SK-N-SH treated with all-trans-retinoic acid at 6 μM for 48 hours (cell line): ENCODE results near the gene GRK6.

ENCODE experiments used
- ATAC-seq: fragments of 200-7000 bp; cut with Tn5 transposase; 3 replicates; pipeline ENCODE4 v1.9.1; 2020; ENCODE audit warnings: mild to moderate bottlenecking, moderate library complexity
- BACH2 ChIP-seq: fragments of 250-450 bp; sonication (Bioruptor Pico); IDR thresholded peaks from 2 replicates; pipeline ENCODE4 v1.9.0; 2021; ENCODE audit warnings: mild to moderate bottlenecking, borderline replicate concordance
- CSDC2 ChIP-seq: fragments of 250-450 bp; sonication (Bioruptor Pico); IDR thresholded peaks from 2 replicates; pipeline ENCODE4 v1.5.0; 2020; ENCODE audit warnings: mild to moderate bottlenecking, moderate library complexity
- ESRRG ChIP-seq: fragments of 250-450 bp; sonication (Bioruptor Pico); IDR thresholded peaks from 2 replicates; pipeline ENCODE4 v1.6.1; 2021; ENCODE audit warnings: mild to moderate bottlenecking
- GLIS3 ChIP-seq: fragments of 250-450 bp; sonication (Bioruptor Pico); IDR thresholded peaks from 2 replicates; pipeline ENCODE4 v1.5.0; 2020; ENCODE audit warnings: mild to moderate bottlenecking, moderate library complexity
- ISL1 ChIP-seq: fragments of 250-450 bp; sonication (Bioruptor Pico); IDR thresholded peaks from 2 replicates; pipeline ENCODE4 v2.1.2; 2022; ENCODE audit warnings: mild to moderate bottlenecking, moderate library complexity
- OSR1 ChIP-seq: fragments of 250-450 bp; sonication (Bioruptor Pico); IDR thresholded peaks from 2 replicates; pipeline ENCODE4 v1.8.0; 2022; ENCODE audit warnings: moderate library complexity, mild to moderate bottlenecking, inconsistent platforms
- PPARA ChIP-seq: fragments of 250-450 bp; sonication (Bioruptor Pico); IDR thresholded peaks from 2 replicates; pipeline ENCODE4 v1.5.0; 2020; ENCODE audit warnings: mild to moderate bottlenecking, borderline replicate concordance
- RARB ChIP-seq: fragments of 250-450 bp; sonication (Bioruptor Pico); IDR thresholded peaks from 2 replicates; pipeline ENCODE4 v1.8.0; 2021; ENCODE audit warnings: mild to moderate bottlenecking, moderate library complexity
- SNAI2 ChIP-seq: fragments of 250-450 bp; sonication (Bioruptor Pico); IDR thresholded peaks from 2 replicates; pipeline ENCODE4 v1.5.0; 2020; ENCODE audit warnings: mild to moderate bottlenecking, moderate library complexity
- TCF4 ChIP-seq: fragments of 250-450 bp; sonication (Bioruptor Pico); IDR thresholded peaks from 2 replicates; pipeline ENCODE4 v1.8.0; 2021; ENCODE audit warnings: mild to moderate bottlenecking, moderate library complexity, borderline replicate concordance
- TOX ChIP-seq: fragments of 250-450 bp; sonication (Bioruptor Pico); IDR thresholded peaks from 2 replicates; pipeline ENCODE4 v1.8.0; 2021; ENCODE audit warnings: mild to moderate bottlenecking, moderate library complexity, borderline replicate concordance
- ZC3H10 ChIP-seq: fragments of 250-450 bp; sonication (Bioruptor Pico); IDR thresholded peaks from 2 replicates; pipeline ENCODE4 v1.5.1; 2021; ENCODE audit warnings: mild to moderate bottlenecking, moderate library complexity
- ZFP3 ChIP-seq: fragments of 250-450 bp; sonication (Bioruptor Pico); IDR thresholded peaks from 2 replicates; pipeline ENCODE4 v1.5.0; 2020; ENCODE audit warnings: mild to moderate bottlenecking, moderate library complexity
- ZNF565 ChIP-seq: fragments of 450-650 bp; formaldehyde crosslinking; conservative IDR thresholded peaks from 2 replicates; pipeline ENCODE4 v1.5.0; 2020; ENCODE audit warnings: low read depth, mild to moderate bottlenecking, moderate library complexity
- ZNF70 ChIP-seq: fragments of 450-650 bp; formaldehyde crosslinking; IDR thresholded peaks from 2 replicates; pipeline ENCODE4 v1.5.0; 2020; ENCODE audit warnings: mild to moderate bottlenecking, moderate library complexity
- ZNF8 ChIP-seq: fragments of 450-650 bp; formaldehyde crosslinking; IDR thresholded peaks from 2 replicates; pipeline ENCODE4 v1.5.0; 2020; ENCODE audit warnings: mild to moderate bottlenecking, moderate library complexity
- TF ChIP-seq, protein P1 (sequence below): fragments of 250-450 bp; sonication (Bioruptor Pico); IDR thresholded peaks from 2 replicates; pipeline ENCODE4 v1.8.0; 2021; ENCODE audit warnings: low read depth, mild to moderate bottlenecking, moderate library complexity, borderline replicate concordance
- TF ChIP-seq, protein P2 (sequence below): fragments of 250-450 bp; sonication (Bioruptor Pico); IDR thresholded peaks from 2 replicates; pipeline ENCODE4 v1.5.1; 2020; ENCODE audit warnings: low read depth, mild to moderate bottlenecking, moderate library complexity
- TF ChIP-seq, protein P3 (sequence below): fragments of 250-450 bp; sonication (Bioruptor Pico); IDR thresholded peaks from 2 replicates; pipeline ENCODE4 v1.5.1; 2021; ENCODE audit warnings: mild to moderate bottlenecking, moderate library complexity
- TF ChIP-seq, protein P4 (sequence below): fragments of 250-450 bp; sonication (Bioruptor Pico); IDR thresholded peaks from 2 replicates; pipeline ENCODE4 v1.8.0; 2020; ENCODE audit warnings: mild to moderate bottlenecking, moderate library complexity, borderline replicate concordance

Gene GRK6

DNA sequence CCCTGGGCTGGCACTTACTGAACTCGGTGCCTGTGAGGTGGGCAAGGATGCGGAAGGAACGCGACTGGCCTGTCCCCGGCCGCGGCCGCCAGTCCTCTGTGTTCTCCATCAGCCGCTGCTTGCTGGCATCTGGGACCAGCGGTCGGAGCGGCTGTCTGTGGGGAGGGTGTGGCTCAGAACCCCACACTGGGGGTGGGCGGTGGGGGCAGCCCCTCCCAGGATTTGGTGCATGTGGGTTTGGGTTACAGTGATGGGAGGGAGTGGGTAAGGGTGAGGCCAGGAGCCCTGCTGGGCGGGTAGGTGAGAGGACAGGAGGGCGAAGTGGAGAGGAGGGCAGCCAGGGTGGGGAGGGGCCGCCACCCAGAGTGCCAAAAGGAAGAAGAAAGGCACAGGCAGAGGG lies 64.5 kb downstream of the GRK6 start:
- TF ChIP-seq ISL1 (CRISPR knock-in tag): no peak
- TF ChIP-seq ESRRG (CRISPR knock-in tag): no peak
- TF ChIP-seq OSR1 (CRISPR knock-in tag): no peak
- TF ChIP-seq, protein P1, sequence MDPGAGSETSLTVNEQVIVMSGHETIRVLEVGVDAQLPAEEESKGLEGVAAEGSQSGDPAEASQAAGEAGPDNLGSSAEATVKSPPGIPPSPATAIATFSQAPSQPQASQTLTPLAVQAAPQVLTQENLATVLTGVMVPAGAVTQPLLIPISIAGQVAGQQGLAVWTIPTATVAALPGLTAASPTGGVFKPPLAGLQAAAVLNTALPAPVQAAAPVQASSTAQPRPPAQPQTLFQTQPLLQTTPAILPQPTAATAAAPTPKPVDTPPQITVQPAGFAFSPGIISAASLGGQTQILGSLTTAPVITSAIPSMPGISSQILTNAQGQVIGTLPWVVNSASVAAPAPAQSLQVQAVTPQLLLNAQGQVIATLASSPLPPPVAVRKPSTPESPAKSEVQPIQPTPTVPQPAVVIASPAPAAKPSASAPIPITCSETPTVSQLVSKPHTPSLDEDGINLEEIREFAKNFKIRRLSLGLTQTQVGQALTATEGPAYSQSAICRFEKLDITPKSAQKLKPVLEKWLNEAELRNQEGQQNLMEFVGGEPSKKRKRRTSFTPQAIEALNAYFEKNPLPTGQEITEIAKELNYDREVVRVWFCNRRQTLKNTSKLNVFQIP (CRISPR knock-in tag): no peak
- TF ChIP-seq TCF4: no peak
- no peak for TF ChIP-seq ZNF70 (CRISPR knock-in tag)
- TF ChIP-seq, protein P2, sequence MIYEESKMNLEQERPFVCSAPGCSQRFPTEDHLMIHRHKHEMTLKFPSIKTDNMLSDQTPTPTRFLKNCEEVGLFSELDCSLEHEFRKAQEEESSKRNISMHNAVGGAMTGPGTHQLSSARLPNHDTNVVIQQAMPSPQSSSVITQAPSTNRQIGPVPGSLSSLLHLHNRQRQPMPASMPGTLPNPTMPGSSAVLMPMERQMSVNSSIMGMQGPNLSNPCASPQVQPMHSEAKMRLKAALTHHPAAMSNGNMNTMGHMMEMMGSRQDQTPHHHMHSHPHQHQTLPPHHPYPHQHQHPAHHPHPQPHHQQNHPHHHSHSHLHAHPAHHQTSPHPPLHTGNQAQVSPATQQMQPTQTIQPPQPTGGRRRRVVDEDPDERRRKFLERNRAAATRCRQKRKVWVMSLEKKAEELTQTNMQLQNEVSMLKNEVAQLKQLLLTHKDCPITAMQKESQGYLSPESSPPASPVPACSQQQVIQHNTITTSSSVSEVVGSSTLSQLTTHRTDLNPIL: no peak
- TF ChIP-seq, protein P3, sequence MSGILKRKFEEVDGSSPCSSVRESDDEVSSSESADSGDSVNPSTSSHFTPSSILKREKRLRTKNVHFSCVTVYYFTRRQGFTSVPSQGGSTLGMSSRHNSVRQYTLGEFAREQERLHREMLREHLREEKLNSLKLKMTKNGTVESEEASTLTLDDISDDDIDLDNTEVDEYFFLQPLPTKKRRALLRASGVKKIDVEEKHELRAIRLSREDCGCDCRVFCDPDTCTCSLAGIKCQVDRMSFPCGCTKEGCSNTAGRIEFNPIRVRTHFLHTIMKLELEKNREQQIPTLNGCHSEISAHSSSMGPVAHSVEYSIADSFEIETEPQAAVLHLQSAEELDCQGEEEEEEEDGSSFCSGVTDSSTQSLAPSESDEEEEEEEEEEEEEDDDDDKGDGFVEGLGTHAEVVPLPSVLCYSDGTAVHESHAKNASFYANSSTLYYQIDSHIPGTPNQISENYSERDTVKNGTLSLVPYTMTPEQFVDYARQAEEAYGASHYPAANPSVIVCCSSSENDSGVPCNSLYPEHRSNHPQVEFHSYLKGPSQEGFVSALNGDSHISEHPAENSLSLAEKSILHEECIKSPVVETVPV (CRISPR knock-in tag): no peak
- no peak for TF ChIP-seq ZNF565
- TF ChIP-seq, protein P4, sequence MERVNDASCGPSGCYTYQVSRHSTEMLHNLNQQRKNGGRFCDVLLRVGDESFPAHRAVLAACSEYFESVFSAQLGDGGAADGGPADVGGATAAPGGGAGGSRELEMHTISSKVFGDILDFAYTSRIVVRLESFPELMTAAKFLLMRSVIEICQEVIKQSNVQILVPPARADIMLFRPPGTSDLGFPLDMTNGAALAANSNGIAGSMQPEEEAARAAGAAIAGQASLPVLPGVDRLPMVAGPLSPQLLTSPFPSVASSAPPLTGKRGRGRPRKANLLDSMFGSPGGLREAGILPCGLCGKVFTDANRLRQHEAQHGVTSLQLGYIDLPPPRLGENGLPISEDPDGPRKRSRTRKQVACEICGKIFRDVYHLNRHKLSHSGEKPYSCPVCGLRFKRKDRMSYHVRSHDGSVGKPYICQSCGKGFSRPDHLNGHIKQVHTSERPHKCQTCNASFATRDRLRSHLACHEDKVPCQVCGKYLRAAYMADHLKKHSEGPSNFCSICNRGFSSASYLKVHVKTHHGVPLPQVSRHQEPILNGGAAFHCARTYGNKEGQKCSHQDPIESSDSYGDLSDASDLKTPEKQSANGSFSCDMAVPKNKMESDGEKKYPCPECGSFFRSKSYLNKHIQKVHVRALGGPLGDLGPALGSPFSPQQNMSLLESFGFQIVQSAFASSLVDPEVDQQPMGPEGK: no peak
- TF ChIP-seq TOX: no peak
- TF ChIP-seq ZFP3 (CRISPR knock-in tag): no peak
- no peak for TF ChIP-seq ZC3H10
- no peak for TF ChIP-seq SNAI2 (CRISPR knock-in tag)
- no peak for TF ChIP-seq RARB
- TF ChIP-seq BACH2: no peak
- no peak for TF ChIP-seq ZNF8
- TF ChIP-seq GLIS3 (CRISPR knock-in tag): no peak
- TF ChIP-seq CSDC2 (CRISPR knock-in tag): no peak
- TF ChIP-seq PPARA: no peak
- TF ChIP-seq, all 23 proteins: peak for 0
- no peak for ATAC-seq

DNA sequence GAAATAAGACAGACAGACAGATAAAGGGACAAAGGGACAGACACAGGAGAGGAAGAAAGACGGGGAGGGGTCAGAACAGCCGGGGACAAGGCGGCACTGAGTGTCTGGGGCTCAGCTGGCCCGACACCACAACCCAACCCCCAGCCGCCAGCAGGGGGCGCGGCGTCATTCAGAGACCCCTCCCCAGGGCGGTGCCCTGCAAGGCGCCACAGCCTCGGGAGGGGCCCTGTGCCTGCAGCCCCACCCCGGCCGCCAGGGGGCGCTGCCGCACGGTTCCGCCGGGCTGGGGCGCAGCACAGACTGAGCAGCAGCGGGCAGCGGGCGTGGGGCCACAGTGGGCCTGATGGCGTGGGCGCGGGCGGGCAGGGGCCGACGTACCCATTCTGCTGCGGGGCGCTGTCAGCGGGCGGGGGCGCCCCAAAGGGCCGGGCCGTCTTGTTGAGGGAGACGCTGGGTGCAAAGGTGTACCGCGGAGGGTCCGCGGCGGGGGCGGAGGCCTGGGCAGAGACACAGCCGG lies 65.0 kb downstream of the GRK6 start:
- no peak for ATAC-seq

More for the DNA sequence above, 65.0 kb downstream of the GRK6 start:
- TF ChIP-seq, protein P1 (CRISPR knock-in tag): no peak
- TF ChIP-seq, protein P4: no peak
- TF ChIP-seq GLIS3 (CRISPR knock-in tag): no peak
